OCI-LY7 (cell line): Measurements from ENCODE around the gene GJC1. TPM values are rescaled to one million over a fixed set of nuclear protein-coding genes. Genes with fewer than 3 reads are reported as not detected.

Source experiments
- Bru-seq: library from RNA; stranded (reverse); fragments of 400-500 nt; gene quantifications from one replicate; lab custom pipeline; 2021; lab: Mats Ljungman, UMichigan
- BruChase-seq, 2 experiments: library from RNA; stranded (reverse); fragments of 400-500 nt; gene quantifications; one replicate each; lab custom pipeline; 2021; lab: Mats Ljungman, UMichigan
- BruUV-seq: library from RNA; stranded (reverse); fragments of 400-500 nt; replicated peaks from 2 replicates; lab custom pipeline; 2021; lab: Mats Ljungman, UMichigan
- CTCF ChIA-PET: fragments of 300-600 bp; sonication (Branson Sonifier 250); formaldehyde crosslinking; loops from one replicate; lab custom pipeline; 2022; ENCODE audit warnings: antibody characterized with exemption; ENCODE audit not compliant: unreplicated experiment; lab: Charles Lee
- POLR2A ChIA-PET: fragments of 300-600 bp; sonication (Branson Sonifier 250); formaldehyde crosslinking; loops from one replicate; lab custom pipeline; 2022; ENCODE audit warnings: antibody characterized with exemption; lab: Charles Lee
- DNase-seq: peaks from one replicate; pipeline ENCODE4 v3.0.0-alpha.2; 2015; ENCODE audit warnings: low spot score
- H2AFZ ChIP-seq: fragments of 200-600 bp; sonication (generic), shearing (Covaris generic); 2 replicates; pipeline ENCODE4 v1.6.1; 2014; ENCODE audit warnings: mild to moderate bottlenecking, antibody characterized with exemption, low read length, moderate library complexity
- H3K27ac ChIP-seq: fragments of 200-600 bp; sonication (generic); 2 replicates; pipeline ENCODE4 v1.5.1; 2014; ENCODE audit warnings: mixed run types, low read depth, mild to moderate bottlenecking, moderate library complexity, low read length, inconsistent platforms; ENCODE audit not compliant: poor library complexity, severe bottlenecking
- H3K36me3 ChIP-seq: fragments of 200-600 bp; sonication (generic); 2 replicates; pipeline ENCODE4 v1.6.1; 2014; ENCODE audit warnings: mild to moderate bottlenecking, antibody characterized with exemption, low read length, moderate library complexity, mixed read lengths; ENCODE audit not compliant: insufficient read depth
- H3K4me1 ChIP-seq: fragments of 200-600 bp; sonication (generic); 2 replicates; pipeline ENCODE4 v1.5.1; 2014; ENCODE audit warnings: mild to moderate bottlenecking, low read length; ENCODE audit not compliant: insufficient read depth, poor library complexity, severe bottlenecking
- H3K4me2 ChIP-seq: fragments of 200-600 bp; sonication (generic); 2 replicates; pipeline ENCODE4 v1.6.1; 2014; ENCODE audit warnings: mild to moderate bottlenecking, low read length
- H3K4me3 ChIP-seq: fragments of 200-600 bp; sonication (generic); 2 replicates; pipeline ENCODE4 v1.5.1; 2014; ENCODE audit warnings: mild to moderate bottlenecking, low read depth, low read length; ENCODE audit not compliant: poor library complexity, severe bottlenecking
- H3K79me2 ChIP-seq: fragments of 200-600 bp; sonication (generic); 2 replicates; pipeline ENCODE4 v1.6.1; 2016; ENCODE audit warnings: low read depth, mild to moderate bottlenecking, low read length, moderate library complexity, mixed read lengths; ENCODE audit not compliant: insufficient read depth
- H3K9me2 ChIP-seq: fragments of 200-600 bp; sonication (generic); 2 replicates; pipeline ENCODE4 v1.6.1; 2016; ENCODE audit warnings: mild to moderate bottlenecking, low read length, mixed read lengths; ENCODE audit not compliant: insufficient read depth
- H3K9me3 ChIP-seq: fragments of 200-600 bp; sonication (generic); 2 replicates; pipeline ENCODE4 v1.6.1; 2014; ENCODE audit warnings: mild to moderate bottlenecking, mixed run types, low read length, mixed read lengths
- H4K20me1 ChIP-seq: fragments of 200-600 bp; sonication (generic); 2 replicates; pipeline ENCODE4 v1.6.1; 2014; ENCODE audit warnings: mild to moderate bottlenecking, antibody characterized with exemption, low read length, moderate library complexity, mixed read lengths; ENCODE audit not compliant: insufficient read depth
- CTCF ChIP-seq: fragments of 200-600 bp; sonication (generic); conservative IDR thresholded peaks from 2 replicates; pipeline ENCODE4 v1.5.1; 2014; ENCODE audit warnings: mild to moderate bottlenecking, antibody characterized with exemption, low read length, moderate library complexity, mixed read lengths
- EZH2phosphoT487 ChIP-seq: fragments of 200-600 bp; sonication (generic); IDR thresholded peaks from 2 replicates; pipeline ENCODE4 v1.6.1; 2018; ENCODE audit warnings: low read depth, borderline replicate concordance, mild to moderate bottlenecking, mixed run types, antibody characterized with exemption, low read length, moderate library complexity, mixed read lengths
- intact Hi-C: fragments of 100-400 bp; cut with micrococcal nuclease; formaldehyde crosslinking; loops from one replicate; pipeline ENCODE4 v1.10.0; 2022; ENCODE audit not compliant: unreplicated experiment
- long read RNA-seq: library from polyadenylated mRNA; stranded (forward); transcript quantifications from one replicate; pipeline ENCODE4 v2.0.0, GENCODE V29; 2022
- total RNA-seq, 2 experiments: library from RNA; depleted of rRNA in 1 of 2; stranded (reverse); fragments of >200 nt in 1 of 2; shearing (Covaris generic) in 1 of 2; gene quantifications; 2 replicates each; pipeline ENCODE4 v1.2.3, GENCODE V29; 2014 to 2022

GJC1 gene
- total RNA-seq (2014; rRNA removed; shearing (Covaris generic)) (14.2 and 21.1 TPM in 2 replicates), total RNA-seq (2022) (19.5 and 20.6 TPM in 2 replicates), Bru-seq, nascent RNA (percentile 53 among the genes with signal in this experiment), BruChase-seq, experiment 1, labeled RNA remaining after a 6-hour chase (percentile 55 among the genes with signal in this experiment), BruChase-seq, experiment 2, labeled RNA remaining after a 2-hour chase (percentile 74 among the genes with signal in this experiment)
- long read RNA-seq, partial matches to known transcripts, result 0 of 2 reads
- long read RNA-seq, other reads (novel, unspliced or antisense), result 2 of 2 reads

GRCh38 chr17:44829523-44830358 lies at the start of gene GJC1:
Gene GJC1 (minus strand): TSS chr17:44830287. CDS start chr17:44805817, 24,470 bp downstream.
- H3K9me2 ChIP-seq, result no peaks in the 10 kb centered on the region
- CTCF ChIA-PET, result interaction anchor here (0.6 kb wide), 1 partner anchor 49 kb away, joined by 3 read pairs; no protein-coding TSS in a partner anchor
- peaks cover 12% of the 10 kb centered on the region for H4K20me1 ChIP-seq
- H2AFZ ChIP-seq, result peak within 1 kb of the TSS; percentile 98
- no peaks in the 10 kb centered on the region for H3K9me3 ChIP-seq
- TF ChIP-seq CTCF, result no peak
- TF ChIP-seq EZH2phosphoT487, result no peak
- peak within 1 kb of the TSS; percentile 76 for H3K4me2 ChIP-seq
- peak; percentile 62 for DNase-seq
- peak within 1 kb of the TSS; percentile 36 for H3K27ac ChIP-seq
- intact Hi-C loops, result loop anchor here (2.0 kb wide), 1 partner anchor 55 kb away; no protein-coding TSS in a partner anchor
- POLR2A ChIA-PET, result no interaction called here
- no peaks in the 10 kb centered on the region for H3K36me3 ChIP-seq
- peaks cover 25% of the 10 kb centered on the region for H3K4me1 ChIP-seq
- H3K4me3 ChIP-seq, result peak within 1 kb of the TSS; percentile 84
- H3K79me2 ChIP-seq, result peaks cover 32% of the 10 kb centered on the region
- no TSS peak for BruUV-seq

GRCh38 chr17:44879376-44879775 lies 49.3 kb upstream of the GJC1 start:
- DNase-seq, result no peak
- Histone ChIP-seq H3K9me2 (no peaks in the 10 kb centered on the region), H3K79me2 (no peaks in the 10 kb centered on the region), H3K36me3 (peaks cover 93% of the 10 kb centered on the region), H3K4me3 (no peak overlapping the region), H2AFZ (no peak overlapping the region), H4K20me1 (no peaks in the 10 kb centered on the region), H3K4me2 (no peak overlapping the region), H3K4me1 (no peaks in the 10 kb centered on the region), H3K9me3 (no peaks in the 10 kb centered on the region), H3K27ac (no peak overlapping the region)
- TF ChIP-seq EZH2phosphoT487, result no peak
- no peak for TF ChIP-seq CTCF
- intact Hi-C loops, result no loop called here
- no TSS peak for BruUV-seq
- ChIA-PET POLR2A (no interaction called here), CTCF (no interaction called here)
